ENCODE data around the gene IQCF5.

The IQCF5 gene

GRCh38 chr3:51896607-51897305 lies 21.4 kb upstream of the IQCF5 start:
- ChIA-PET POLR2A (no interaction called here), CTCF (no interaction called here)
- Histone ChIP-seq H3K4me3 (ENCODE audit: low read depth, low read length) (no peak overlapping the region), H3K36me3 (ENCODE audit: control insufficient read depth in 2 of 2, insufficient read depth in 1 of 2, low read length in 2 of 2) (no peaks in the 10 kb centered on the region), H3K9me3 (ENCODE audit: control insufficient read depth, insufficient read depth, low read depth, low read length) (no peaks in the 10 kb centered on the region), H3K4me1 (ENCODE audit: control insufficient read depth, insufficient read depth, low read length) (no peaks in the 10 kb centered on the region), H3K27ac (ENCODE audit: extremely low read depth, low read depth, low read length) (no peak overlapping the region)
- TF ChIP-seq ZNF600 (tag by site-specific recombination; IDR thresholded peaks at IDR 0.05) (no peak), ZBTB7A (tag by site-specific recombination; IDR thresholded peaks at IDR 0.05; ENCODE audit: low read depth) (no peak), BCL11A (tag by site-specific recombination; IDR thresholded peaks at IDR 0.05; ENCODE audit: low read depth) (no peak), ZNF654 (tag by site-specific recombination; IDR thresholded peaks at IDR 0.05; ENCODE audit: low read depth) (no peak), ZNF133 (tag by site-specific recombination; IDR thresholded peaks at IDR 0.05) (no peak), ZNF837 (tag by site-specific recombination; IDR thresholded peaks at IDR 0.05) (no peak), ZNF558 (tag by site-specific recombination; IDR thresholded peaks at IDR 0.05) (no peak), EGR2 (tag by site-specific recombination; IDR thresholded peaks at IDR 0.05; ENCODE audit: low read depth) (no peak), ZNF169 (tag by site-specific recombination; IDR thresholded peaks at IDR 0.05) (no peak), ZNF621 (tag by site-specific recombination; IDR thresholded peaks at IDR 0.05) (no peak), ZNF544 (tag by site-specific recombination; IDR thresholded peaks at IDR 0.05) (no peak), ZNF596 (tag by site-specific recombination; IDR thresholded peaks at IDR 0.05) (no peak), ZNF2 (tag by site-specific recombination; IDR thresholded peaks at IDR 0.05) (no peak), SCRT1 (tag by site-specific recombination; IDR thresholded peaks at IDR 0.05; ENCODE audit: borderline replicate concordance) (no peak), ZNF24 (tag by site-specific recombination; IDR thresholded peaks at IDR 0.05) (no peak), ZNF416 (tag by site-specific recombination; IDR thresholded peaks at IDR 0.05) (no peak), ZNF624 (tag by site-specific recombination; IDR thresholded peaks at IDR 0.05) (no peak)

- no peak for TF ChIP-seq ZNF10 (tag by site-specific recombination; IDR thresholded peaks at IDR 0.05)
- no peak for TF ChIP-seq HIC1 (tag by site-specific recombination; IDR thresholded peaks at IDR 0.05)
- TF ChIP-seq ZIC2 (tag by site-specific recombination; IDR thresholded peaks at IDR 0.05): no peak
- no peak for TF ChIP-seq ZNF121 (tag by site-specific recombination; IDR thresholded peaks at IDR 0.05)
- no peak for TF ChIP-seq ZNF23 (tag by site-specific recombination; IDR thresholded peaks at IDR 0.05; ENCODE audit: borderline replicate concordance)
- no peak for TF ChIP-seq ZBTB6 (tag by site-specific recombination; IDR thresholded peaks at IDR 0.05)
- no peak for TF ChIP-seq ZNF561 (tag by site-specific recombination; IDR thresholded peaks at IDR 0.05; ENCODE audit: borderline replicate concordance)
- TF ChIP-seq IKZF3 (tag by site-specific recombination; IDR thresholded peaks at IDR 0.05): no peak
- no peak for TF ChIP-seq ZNF830 (tag by site-specific recombination; IDR thresholded peaks at IDR 0.05; ENCODE audit: low read depth)
- TF ChIP-seq PATZ1 (tag by site-specific recombination; IDR thresholded peaks at IDR 0.05): no peak
- TF ChIP-seq HOXC10 (CRISPR knock-in tag; IDR thresholded peaks at IDR 0.05): no peak
- TF ChIP-seq BCL6B (tag by site-specific recombination; IDR thresholded peaks at IDR 0.05): no peak
- TF ChIP-seq ZSCAN30 (tag by site-specific recombination; IDR thresholded peaks at IDR 0.05): no peak
- TF ChIP-seq ZFHX2 (tag by site-specific recombination; conservative IDR thresholded peaks at IDR 0.05): no peak
- TF ChIP-seq ZNF610 (tag by site-specific recombination; IDR thresholded peaks at IDR 0.05; ENCODE audit: borderline replicate concordance): no peak
- Histone ChIP-seq H3K36me3 (ENCODE audit: control insufficient read depth in 2 of 2, insufficient read depth in 1 of 2, low read length in 2 of 2) (no peaks in the 10 kb centered on the region), H3K9me3 (ENCODE audit: control insufficient read depth, insufficient read depth, low read depth, low read length) (no peaks in the 10 kb centered on the region), H3K4me3 (ENCODE audit: low read depth, low read length) (no peak overlapping the region), H3K4me1 (ENCODE audit: control insufficient read depth, insufficient read depth, low read length) (no peaks in the 10 kb centered on the region), H3K27ac (ENCODE audit: extremely low read depth, low read depth, low read length) (no peak overlapping the region)
- ChIA-PET CTCF (no interaction called here), POLR2A (no interaction called here)
These were observed 19.5 kb upstream of the IQCF5 start for GRCh38 chr3:51894939-51895338.

All from HEK293 (cell line).